K562 (cell line): ENCODE data around the gene EVL. TPM values are rescaled to one million over a fixed set of nuclear protein-coding genes. Genes with fewer than 3 reads are reported as not detected.

Experiments used
- ATAC-seq: fragments of 200-7000 bp; cut with Tn5 transposase; 3 replicates; pipeline ENCODE4 v1.9.1; 2020; ENCODE audit warnings: moderate library complexity
- BruUV-seq: library from RNA; stranded (reverse); fragments of 400-500 nt; replicated peaks from 2 replicates; lab custom pipeline; 2021; lab: Mats Ljungman, UMichigan
- CTCF ChIA-PET: fragments of 300-600 bp; formaldehyde crosslinking; extraction: SDS; loops from one replicate; lab custom pipeline; 2021; ENCODE audit warnings: low intra/inter-chr PET ratio; lab: Yijun Ruan, JAX
- POLR2A ChIA-PET: fragments of 300-600, 350-650 bp; sonication (Branson Sonifier 250); formaldehyde crosslinking; extraction: SDS; loops from one replicate; lab custom pipeline; 2021; ENCODE audit warnings: antibody characterized with exemption, inconsistent platforms; lab: Yijun Ruan, JAX
- DNase-seq, 4 experiments: peaks; one replicate each; pipeline versions ENCODE4 v3.0.0 to v3.0.0-alpha.2; 2011 to 2018; ENCODE audit warnings: low spot score in 3 of 4, mixed read lengths in 3 of 4; ENCODE audit errors: extremely low read depth in 1 of 4
- FAIRE-seq: peaks from 2 replicates; lab custom pipeline; 2011; peaks lifted over from hg19 to GRCh38; lab: Jason Lieb, UNC
- H2AFZ ChIP-seq: 2 replicates; pipeline ENCODE4 v1.6.0; 2011; ENCODE audit warnings: low read depth, low read length, control low read depth, inconsistent platforms
- H3K27ac ChIP-seq: fragments of 200-600 bp; 3 replicates; pipeline ENCODE4 v1.8.0; 2011; ENCODE audit warnings: low read depth, mild to moderate bottlenecking, control low read depth, inconsistent platforms, low read length, moderate library complexity, mixed read lengths; ENCODE audit errors: extremely low read depth
- H3K27me3 ChIP-seq, 2 experiments: fragments of 300-600 bp in 1 of 2; 2 replicates in 1 of 2; 3 replicates in 1 of 2; pipeline versions ENCODE4 v1.6.0 to v1.8.0; 2011; ENCODE audit warnings: inconsistent platforms in 2 of 2, low read length in 2 of 2, mild to moderate bottlenecking in 1 of 2, mixed read lengths in 1 of 2, moderate library complexity in 1 of 2; ENCODE audit not compliant: control insufficient read depth in 2 of 2, insufficient read depth in 2 of 2
- H3K36me3 ChIP-seq: fragments of 300-600 bp; 3 replicates; pipeline ENCODE4 v1.8.0; 2011; ENCODE audit warnings: mild to moderate bottlenecking, low read length, inconsistent platforms; ENCODE audit not compliant: control insufficient read depth, insufficient read depth
- H3K4me1 ChIP-seq, 2 experiments: fragments of 200-600 bp in 1 of 2; replicated peaks in 1 of 2; 2 replicates in 1 of 2; 3 replicates in 1 of 2; pipeline versions ENCODE4 v1.5.1 to v1.8.0; 2011; ENCODE audit warnings: inconsistent platforms in 2 of 2, low read length in 2 of 2, mild to moderate bottlenecking in 1 of 2, mixed read lengths in 1 of 2, moderate library complexity in 1 of 2; ENCODE audit not compliant: control insufficient read depth in 2 of 2, insufficient read depth in 2 of 2
- H3K4me2 ChIP-seq: 2 replicates; pipeline ENCODE4 v1.6.1; 2011; ENCODE audit warnings: low read length, control low read depth, inconsistent platforms, mixed read lengths; ENCODE audit not compliant: insufficient read depth
- H3K4me3 ChIP-seq: fragments of 200-600 bp; sonication (generic), shearing (Covaris generic); 2 replicates; pipeline ENCODE4 v1.5.1; 2016; ENCODE audit warnings: control low read depth, inconsistent platforms
- H3K79me2 ChIP-seq: fragments of 200-600 bp; 3 replicates; pipeline ENCODE4 v1.8.0; 2011; ENCODE audit warnings: low read length, inconsistent platforms; ENCODE audit not compliant: control insufficient read depth, insufficient read depth
- H3K9ac ChIP-seq, 2 experiments: 2 replicates each; pipeline versions ENCODE4 v1.6.0 to v1.6.1; 2011; ENCODE audit warnings: low read depth in 2 of 2, low read length in 2 of 2, control low read depth in 1 of 2, inconsistent platforms in 1 of 2, mild to moderate bottlenecking in 1 of 2, mixed read lengths in 1 of 2; ENCODE audit not compliant: insufficient read depth in 1 of 2
- H3K9me1 ChIP-seq: one replicate; pipeline ENCODE4 v1.6.0; 2011; ENCODE audit warnings: inconsistent platforms, mild to moderate bottlenecking, low read length, moderate library complexity; ENCODE audit not compliant: control insufficient read depth, insufficient read depth
- H3K9me3 ChIP-seq: replicated peaks from 2 replicates; pipeline ENCODE4 v1.5.1; 2011; ENCODE audit warnings: low read depth, low read length, inconsistent platforms; ENCODE audit not compliant: control insufficient read depth, insufficient read depth
- H4K20me1 ChIP-seq: replicated peaks from 2 replicates; pipeline ENCODE4 v1.6.1; 2011; ENCODE audit warnings: low read length, inconsistent platforms, mixed read lengths; ENCODE audit not compliant: control insufficient read depth, insufficient read depth
- ARHGAP35 ChIP-seq: fragments of 450-650 bp; IDR thresholded peaks from 2 replicates; pipeline ENCODE4 v1.6.1; 2018; ENCODE audit not compliant: partially characterized antibody
- FOXP4 ChIP-seq: sonication (generic); formaldehyde crosslinking; IDR thresholded peaks from 2 replicates; pipeline ENCODE4 v1.8.0; 2022; ENCODE audit warnings: mild to moderate bottlenecking, missing genetic modification reagents, borderline replicate concordance
- GABPB2 ChIP-seq: fragments of 250-450 bp; sonication (Bioruptor Pico); conservative IDR thresholded peaks from 2 replicates; pipeline ENCODE4 v1.5.1; 2021; ENCODE audit warnings: mild to moderate bottlenecking
- HOXB6 ChIP-seq: fragments of 250-450 bp; sonication (Bioruptor Pico); IDR thresholded peaks from 2 replicates; pipeline ENCODE4 v1.5.1; 2022; ENCODE audit warnings: mild to moderate bottlenecking, borderline replicate concordance
- KHSRP ChIP-seq: fragments of 450-650 bp; IDR thresholded peaks from 2 replicates; pipeline ENCODE4 v1.6.1; 2017
- NFIC ChIP-seq: fragments of 450-650 bp; IDR thresholded peaks from 2 replicates; pipeline ENCODE4 v1.6.1; 2017; ENCODE audit warnings: mild to moderate bottlenecking, inconsistent platforms
- NR2F6 ChIP-seq: fragments of 450-650 bp; formaldehyde crosslinking; IDR thresholded peaks from 2 replicates; pipeline ENCODE4 v1.4.0; 2020; ENCODE audit warnings: mild to moderate bottlenecking
- NRF1 ChIP-seq, 2 experiments: fragments of 450-650 bp; IDR thresholded peaks in 1 of 2; conservative IDR thresholded peaks in 1 of 2; 2 replicates each; pipeline ENCODE4 v1.6.1; 2014; ENCODE audit warnings: mild to moderate bottlenecking in 2 of 2
- PRMT5 ChIP-seq: sonication (generic); formaldehyde crosslinking; IDR thresholded peaks from 2 replicates; pipeline ENCODE4 v1.5.0; 2020; ENCODE audit warnings: missing genetic modification reagents
- RBFOX2 ChIP-seq: fragments of 200-400 bp; formaldehyde crosslinking; IDR thresholded peaks from 2 replicates; pipeline ENCODE4 v1.6.1; 2017; ENCODE audit warnings: low read depth, mild to moderate bottlenecking, low read length, moderate library complexity
- RHOXF2B ChIP-seq: fragments of 250-450 bp; sonication (Bioruptor Pico); conservative IDR thresholded peaks from 2 replicates; pipeline ENCODE4 v1.5.1; 2021
- SMAD1 ChIP-seq: fragments of 150-350 bp; IDR thresholded peaks from 2 replicates; pipeline ENCODE4 v1.6.1; 2014; ENCODE audit warnings: low read length, low read depth; ENCODE audit not compliant: partially characterized antibody
- SRSF3 ChIP-seq: fragments of 200-400 bp; formaldehyde crosslinking; IDR thresholded peaks from 2 replicates; pipeline ENCODE4 v1.6.1; 2016; ENCODE audit warnings: mild to moderate bottlenecking, low read length, moderate library complexity; ENCODE audit not compliant: insufficient read depth
- ZEB2 ChIP-seq: fragments of 450-650 bp; IDR thresholded peaks from 2 replicates; pipeline ENCODE4 v1.6.1; 2016
- ZNF197 ChIP-seq: fragments of 200-800 bp; sonication (Bioruptor generic); IDR thresholded peaks from 2 replicates; pipeline ENCODE4 v1.6.1; 2016; ENCODE audit warnings: low read depth, missing genetic modification characterization, missing compliant biosample characterization
- ZNF347 ChIP-seq: fragments of 450-650 bp; formaldehyde crosslinking; IDR thresholded peaks from 2 replicates; pipeline ENCODE4 v1.4.0; 2020; ENCODE audit warnings: low read depth, mild to moderate bottlenecking, moderate library complexity
- ZNF830 ChIP-seq: fragments of 250-450 bp; sonication (Bioruptor Pico); IDR thresholded peaks from 2 replicates; pipeline ENCODE4 v1.5.0; 2021; ENCODE audit warnings: mild to moderate bottlenecking
- WGBS: fragments of 100-300 bp; shearing (Covaris generic); methylation state at CpG from one replicate; pipeline ENCODE4 v1.1.6; 2016; ENCODE audit warnings: low coverage, mixed read lengths; ENCODE audit not compliant: insufficient coverage; ENCODE audit errors: missing lambda C conversion rate; 5-methylcytosine and 5-hydroxymethylcytosine counted together
- in situ Hi-C: fragments of 300-500 bp; cut with MboI; formaldehyde crosslinking; loops from 4 replicates; pipeline ENCODE4 v1.15.0; 2018; ENCODE audit warnings: inconsistent platforms, mixed read lengths
- intact Hi-C: fragments of 100-400 bp; cut with micrococcal nuclease; formaldehyde crosslinking; loops from 2 replicates; pipeline ENCODE4 v1.14.2; 2022
- polyA plus RNA-seq, 8 experiments: library from polyadenylated mRNA; depleted of rRNA in 4 of 8; stranded (reverse) in 5 of 8; unstranded in 3 of 8; fragments of >200 nt; fragmentation: Nextera tagmentation in 2 of 8; fragmentation: Illumina TruSeq in 1 of 8; extraction: Ambion mirVana in 2 of 8; extraction: Trizol in 1 of 8; gene quantifications; 2 replicates each; pipeline versions ENCODE4 v1.2.1 to v1.2.3, GENCODE V29; 2011 to 2014; ENCODE audit warnings: inconsistent platforms in 1 of 8, missing spikeins in 1 of 8
- total RNA-seq, 7 experiments: library from RNA; depleted of rRNA in 6 of 7; stranded (reverse); fragments of >200 nt in 6 of 7; fragmentation: Illumina TruSeq in 2 of 7; extraction: Trizol in 2 of 7; gene quantifications; 2 replicates each; pipeline versions ENCODE4 v1.2.1 to v1.2.3, GENCODE V29; 2011 to 2021; ENCODE audit warnings: low replicate concordance in 1 of 7
- TF ChIP-seq, protein P1 (sequence below): fragments of 450-650 bp; formaldehyde crosslinking; IDR thresholded peaks from 2 replicates; pipeline ENCODE4 v1.4.0; 2020; ENCODE audit warnings: mild to moderate bottlenecking, moderate library complexity
- TF ChIP-seq, protein P2 (sequence below): fragments of 250-450 bp; sonication (Bioruptor Pico); IDR thresholded peaks from 2 replicates; pipeline ENCODE4 v1.8.0; 2022; ENCODE audit warnings: inconsistent platforms, mild to moderate bottlenecking, moderate library complexity, borderline replicate concordance

The EVL gene
- total and polyA plus RNA-seq, 9 of the 15 experiments (the other 6 are each of a cell fraction or from before 2014, with no cell fraction given), result 2.9 to 43.4 (median 23.9) TPM

DNA sequence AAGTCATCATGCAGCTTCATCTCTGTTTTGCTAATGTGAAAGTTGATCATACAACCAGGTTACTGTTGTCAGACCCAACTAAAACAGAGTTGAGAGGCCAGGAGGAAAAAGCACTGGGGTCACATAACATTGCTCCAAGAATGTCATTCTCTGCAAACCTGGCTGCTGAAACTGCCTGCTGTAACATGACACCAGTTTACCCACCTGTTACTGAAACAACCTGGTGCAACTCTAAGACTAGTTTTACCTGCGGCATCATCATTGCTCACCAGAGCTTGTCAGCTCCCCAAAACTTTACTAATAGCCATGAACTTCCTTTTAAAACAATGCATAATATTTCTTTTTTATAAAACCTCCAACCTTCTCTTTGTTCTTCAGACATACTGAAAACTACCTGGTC lies 124.9 kb downstream of the EVL start:
- TF ChIP-seq ZEB2 (no peak), RBFOX2 (no peak), NR2F6 (CRISPR knock-in tag) (no peak), ZNF347 (CRISPR knock-in tag) (no peak), ARHGAP35 (no peak), SMAD1 (no peak), FOXP4 (CRISPR knock-in tag) (no peak), GABPB2 (CRISPR knock-in tag) (no peak), HOXB6 (CRISPR knock-in tag) (no peak), NFIC (no peak), RHOXF2B (CRISPR knock-in tag) (no peak), KHSRP (no peak), SRSF3 (no peak), ZNF830 (CRISPR knock-in tag) (no peak), PRMT5 (no peak), ZNF197 (CRISPR knock-in tag) (no peak), NRF1 (conservative IDR thresholded peaks at IDR 0.05 in 1 of 2, IDR thresholded peaks at IDR 0.05 in 1 of 2) (no peak)
- TF ChIP-seq, protein P1, sequence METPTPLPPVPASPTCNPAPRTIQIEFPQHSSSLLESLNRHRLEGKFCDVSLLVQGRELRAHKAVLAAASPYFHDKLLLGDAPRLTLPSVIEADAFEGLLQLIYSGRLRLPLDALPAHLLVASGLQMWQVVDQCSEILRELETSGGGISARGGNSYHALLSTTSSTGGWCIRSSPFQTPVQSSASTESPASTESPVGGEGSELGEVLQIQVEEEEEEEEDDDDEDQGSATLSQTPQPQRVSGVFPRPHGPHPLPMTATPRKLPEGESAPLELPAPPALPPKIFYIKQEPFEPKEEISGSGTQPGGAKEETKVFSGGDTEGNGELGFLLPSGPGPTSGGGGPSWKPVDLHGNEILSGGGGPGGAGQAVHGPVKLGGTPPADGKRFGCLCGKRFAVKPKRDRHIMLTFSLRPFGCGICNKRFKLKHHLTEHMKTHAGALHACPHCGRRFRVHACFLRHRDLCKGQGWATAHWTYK (CRISPR knock-in tag), result no peak
- TF ChIP-seq, protein P2, sequence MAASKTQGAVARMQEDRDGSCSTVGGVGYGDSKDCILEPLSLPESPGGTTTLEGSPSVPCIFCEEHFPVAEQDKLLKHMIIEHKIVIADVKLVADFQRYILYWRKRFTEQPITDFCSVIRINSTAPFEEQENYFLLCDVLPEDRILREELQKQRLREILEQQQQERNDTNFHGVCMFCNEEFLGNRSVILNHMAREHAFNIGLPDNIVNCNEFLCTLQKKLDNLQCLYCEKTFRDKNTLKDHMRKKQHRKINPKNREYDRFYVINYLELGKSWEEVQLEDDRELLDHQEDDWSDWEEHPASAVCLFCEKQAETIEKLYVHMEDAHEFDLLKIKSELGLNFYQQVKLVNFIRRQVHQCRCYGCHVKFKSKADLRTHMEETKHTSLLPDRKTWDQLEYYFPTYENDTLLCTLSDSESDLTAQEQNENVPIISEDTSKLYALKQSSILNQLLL, result no peak
- Histone ChIP-seq H3K36me3 (no peaks in the 10 kb centered on the region), H3K27ac (no peak overlapping the region), H3K9ac (no peak overlapping the region), H4K20me1 (no peaks in the 10 kb centered on the region), H3K9me1 (no peaks in the 10 kb centered on the region), H3K9me3 (no peaks in the 10 kb centered on the region), H3K27me3 (no peaks in the 10 kb centered on the region), H3K4me2 (no peak overlapping the region), H2AFZ (no peak overlapping the region), H3K4me3 (no peak overlapping the region), H3K4me1 (peaks cover 15 to 20% of the 10 kb centered on the region in 2 experiments; a peak in 4 of 5 replicates), H3K79me2 (no peaks in the 10 kb centered on the region)
- in situ Hi-C loops, result no loop called here
- POLR2A ChIA-PET, result no interaction called here
- FAIRE-seq, result no peak
- no TSS peak for BruUV-seq
- CTCF ChIA-PET, result no interaction called here
- no peak for ATAC-seq
- 82% methylated on average over 1 of the region's 1 CpG for WGBS
- no peak for DNase-seq
- intact Hi-C loops, result loop anchor here (5.0 kb wide), 1 partner anchor 47 kb away; the partner anchor contains the start of gene YY1
